ENCODE data around the gene ADAMTS8. TPM values are rescaled to one million over a fixed set of nuclear protein-coding genes. Genes with fewer than 3 reads are reported as not detected.

The ADAMTS8 gene
- total RNA-seq, 1 experiment from 2014 or later, result 0.07 TPM

DNA sequence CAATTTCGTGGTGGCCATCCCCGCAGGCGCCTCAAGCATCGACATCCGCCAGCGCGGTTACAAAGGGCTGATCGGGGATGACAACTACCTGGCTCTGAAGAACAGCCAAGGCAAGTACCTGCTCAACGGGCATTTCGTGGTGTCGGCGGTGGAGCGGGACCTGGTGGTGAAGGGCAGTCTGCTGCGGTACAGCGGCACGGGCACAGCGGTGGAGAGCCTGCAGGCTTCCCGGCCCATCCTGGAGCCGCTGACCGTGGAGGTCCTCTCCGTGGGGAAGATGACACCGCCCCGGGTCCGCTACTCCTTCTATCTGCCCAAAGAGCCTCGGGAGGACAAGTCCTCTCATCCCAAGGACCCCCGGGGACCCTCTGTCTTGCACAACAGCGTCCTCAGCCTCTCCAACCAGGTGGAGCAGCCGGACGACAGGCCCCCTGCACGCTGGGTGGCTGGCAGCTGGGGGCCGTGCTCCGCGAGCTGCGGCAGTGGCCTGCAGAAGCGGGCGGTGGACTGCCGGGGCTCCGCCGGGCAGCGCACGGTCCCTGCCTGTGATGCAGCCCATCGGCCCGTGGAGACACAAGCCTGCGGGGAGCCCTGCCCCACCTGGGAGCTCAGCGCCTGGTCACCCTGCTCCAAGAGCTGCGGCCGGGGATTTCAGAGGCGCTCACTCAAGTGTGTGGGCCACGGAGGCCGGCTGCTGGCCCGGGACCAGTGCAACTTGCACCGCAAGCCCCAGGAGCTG is 44.8 kb upstream of the ADAMTS8 start:
- H3K4me1 ChIP-seq (ENCODE audit: control insufficient read depth in 1 of 2, insufficient read depth in 2 of 2, low read length in 2 of 2), result peaks cover 4 to 8% of the 10 kb centered on the region in 2 experiments; a peak in 3 of 4 replicates
- no peak overlapping the region for H3K4me3 ChIP-seq (replicated peaks in 1 of 2; ENCODE audit: low read depth in 1 of 2, low read length in 2 of 2)
- RAD21 ChIA-PET (ENCODE audit: low non-redundant PET in 1 of 2, low total read pairs in 2 of 2, uncharacterized antibody in 2 of 2, unreplicated experiment in 2 of 2), result no interaction called here
- no peak overlapping the region for H3K27ac ChIP-seq (ENCODE audit: low read depth, low read length)
- no peak overlapping the region for H3K9ac ChIP-seq (ENCODE audit: low read length)
- CTCF ChIA-PET, result no interaction called here
- no peaks in the 10 kb centered on the region for H3K9me2 ChIP-seq (ENCODE audit: insufficient read depth)
- no peaks in the 10 kb centered on the region for H4K20me1 ChIP-seq (ENCODE audit: insufficient read depth)
- no TSS peak for BruUV-seq (replicated peaks)
- POLR2A ChIA-PET, result no interaction called here
- no peak overlapping the region for H3K4me2 ChIP-seq (ENCODE audit: low read length)
- no peaks in the 10 kb centered on the region for H3K27me3 ChIP-seq (ENCODE audit: insufficient read depth, low read length)
- no peak overlapping the region for H2AFZ ChIP-seq (ENCODE audit: low read depth, low read length, poor library complexity, severe bottlenecking)
- no peaks in the 10 kb centered on the region for H3K79me2 ChIP-seq (ENCODE audit: insufficient read depth, low read length)
- TF ChIP-seq FOSL1 (IDR thresholded peaks at IDR 0.05; ENCODE audit: low read depth), result no peak
- TF ChIP-seq EZH2phosphoT487 (IDR thresholded peaks at IDR 0.05; ENCODE audit: borderline replicate concordance), result no peak
- no peak for TF ChIP-seq ELF1 (IDR thresholded peaks at IDR 0.05; ENCODE audit: borderline replicate concordance, low read depth)
- no peak for TF ChIP-seq TCF7L2 (IDR thresholded peaks at IDR 0.05; ENCODE audit: borderline replicate concordance, extremely low read depth, insufficient read depth, insufficient read length)
- TF ChIP-seq POLR2AphosphoS5 (IDR thresholded peaks at IDR 0.05; ENCODE audit: low read depth, low read length), result no peak
- intact Hi-C loops (cut with micrococcal nuclease), result no loop called here
- no peaks in the 10 kb centered on the region for H3K36me3 ChIP-seq (ENCODE audit: control insufficient read depth in 1 of 2, insufficient read depth in 2 of 2, low read length in 2 of 2)
- DNase-seq (ENCODE audit: low read depth, low spot score) (no peak), ATAC-seq (no peak)
- no peaks in the 10 kb centered on the region for H3K9me3 ChIP-seq (ENCODE audit: control insufficient read depth in 1 of 2, insufficient read depth in 1 of 2, low read depth in 1 of 2, low read length in 2 of 2)

DNA sequence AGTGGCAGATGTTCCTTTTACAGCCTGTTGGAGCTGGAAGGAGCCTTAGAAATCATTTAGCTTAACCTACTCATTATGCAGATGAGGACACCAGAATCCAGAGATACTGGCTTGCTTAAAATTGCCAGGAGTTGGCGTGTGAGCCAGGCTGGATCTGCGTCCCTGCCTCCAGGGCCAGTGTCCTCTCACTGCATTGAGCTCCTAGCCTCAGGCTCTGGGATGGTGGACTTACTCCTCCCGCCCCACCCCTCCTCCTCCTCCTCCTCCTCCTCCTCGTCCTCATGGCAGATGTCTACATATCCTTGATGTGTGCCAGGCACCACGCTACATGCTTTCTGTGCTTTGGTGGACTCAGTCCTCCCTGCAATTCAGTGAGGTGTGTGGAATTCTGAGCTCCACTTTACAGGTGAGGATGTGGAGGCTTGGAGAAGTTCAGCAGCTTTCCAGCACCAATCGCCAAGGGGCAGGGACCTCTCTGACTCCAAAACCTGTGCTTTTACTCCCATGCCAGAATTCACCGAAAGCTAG is 44.1 kb upstream of the ADAMTS8 start:
- Histone ChIP-seq H3K27me3 (ENCODE audit: insufficient read depth, low read length) (no peaks in the 10 kb centered on the region), H4K20me1 (ENCODE audit: insufficient read depth) (no peaks in the 10 kb centered on the region), H3K36me3 (ENCODE audit: control insufficient read depth in 1 of 2, insufficient read depth in 2 of 2, low read length in 2 of 2) (no peaks in the 10 kb centered on the region), H3K79me2 (ENCODE audit: insufficient read depth, low read length) (no peaks in the 10 kb centered on the region), H3K27ac (ENCODE audit: low read depth, low read length) (no peak overlapping the region), H3K9me2 (ENCODE audit: insufficient read depth) (no peaks in the 10 kb centered on the region), H2AFZ (ENCODE audit: low read depth, low read length, poor library complexity, severe bottlenecking) (no peak overlapping the region), H3K4me2 (ENCODE audit: low read length) (no peak overlapping the region), H3K4me3 (replicated peaks in 1 of 2; ENCODE audit: low read depth in 1 of 2, low read length in 2 of 2) (no peak overlapping the region), H3K9me3 (ENCODE audit: control insufficient read depth in 1 of 2, insufficient read depth in 1 of 2, low read depth in 1 of 2, low read length in 2 of 2) (no peaks in the 10 kb centered on the region), H3K9ac (ENCODE audit: low read length) (no peak overlapping the region), H3K4me1 (ENCODE audit: control insufficient read depth in 1 of 2, insufficient read depth in 2 of 2, low read length in 2 of 2) (peaks cover 0 to 1% of the 10 kb centered on the region in 2 experiments; a peak in 1 of 4 replicates)
- ATAC-seq (no peak), DNase-seq (ENCODE audit: low read depth, low spot score) (no peak)
- no TSS peak for BruUV-seq (replicated peaks)
- intact Hi-C loops (cut with micrococcal nuclease), result no loop called here
- CTCF ChIA-PET, result no interaction called here
- POLR2A ChIA-PET, result no interaction called here
- RAD21 ChIA-PET (ENCODE audit: low non-redundant PET in 1 of 2, low total read pairs in 2 of 2, uncharacterized antibody in 2 of 2, unreplicated experiment in 2 of 2), result interaction anchor here in 1 of 2 experiments (0.5 kb wide), 1 partner anchor 24 kb away, joined by 3 read pairs; the partner anchor contains the start of gene ADAMTS15
- TF ChIP-seq ZFX (IDR thresholded peaks at IDR 0.05) (no peak), TCF7L2 (IDR thresholded peaks at IDR 0.05; ENCODE audit: borderline replicate concordance, extremely low read depth, insufficient read depth, insufficient read length) (no peak), SRF (IDR thresholded peaks at IDR 0.05; ENCODE audit: low read depth) (no peak), JUND (IDR thresholded peaks at IDR 0.05) (no peak), ELF1 (IDR thresholded peaks at IDR 0.05; ENCODE audit: borderline replicate concordance, low read depth) (no peak), RAD21 (IDR thresholded peaks at IDR 0.05; ENCODE audit: low read depth) (no peak), FOSL1 (IDR thresholded peaks at IDR 0.05; ENCODE audit: low read depth) (no peak), YY1 (IDR thresholded peaks at IDR 0.05; ENCODE audit: extremely low read depth, insufficient replicate concordance, low read depth, low read length) (no peak), POLR2AphosphoS5 (IDR thresholded peaks at IDR 0.05; ENCODE audit: low read depth, low read length) (no peak), CEBPB (IDR thresholded peaks at IDR 0.05; ENCODE audit: low read depth) (no peak), SP1 (IDR thresholded peaks at IDR 0.05; ENCODE audit: low read depth) (no peak), EZH2phosphoT487 (IDR thresholded peaks at IDR 0.05; ENCODE audit: borderline replicate concordance) (no peak), SIN3A (IDR thresholded peaks at IDR 0.05; ENCODE audit: low read depth) (no peak)
- TF ChIP-seq, protein P1, sequence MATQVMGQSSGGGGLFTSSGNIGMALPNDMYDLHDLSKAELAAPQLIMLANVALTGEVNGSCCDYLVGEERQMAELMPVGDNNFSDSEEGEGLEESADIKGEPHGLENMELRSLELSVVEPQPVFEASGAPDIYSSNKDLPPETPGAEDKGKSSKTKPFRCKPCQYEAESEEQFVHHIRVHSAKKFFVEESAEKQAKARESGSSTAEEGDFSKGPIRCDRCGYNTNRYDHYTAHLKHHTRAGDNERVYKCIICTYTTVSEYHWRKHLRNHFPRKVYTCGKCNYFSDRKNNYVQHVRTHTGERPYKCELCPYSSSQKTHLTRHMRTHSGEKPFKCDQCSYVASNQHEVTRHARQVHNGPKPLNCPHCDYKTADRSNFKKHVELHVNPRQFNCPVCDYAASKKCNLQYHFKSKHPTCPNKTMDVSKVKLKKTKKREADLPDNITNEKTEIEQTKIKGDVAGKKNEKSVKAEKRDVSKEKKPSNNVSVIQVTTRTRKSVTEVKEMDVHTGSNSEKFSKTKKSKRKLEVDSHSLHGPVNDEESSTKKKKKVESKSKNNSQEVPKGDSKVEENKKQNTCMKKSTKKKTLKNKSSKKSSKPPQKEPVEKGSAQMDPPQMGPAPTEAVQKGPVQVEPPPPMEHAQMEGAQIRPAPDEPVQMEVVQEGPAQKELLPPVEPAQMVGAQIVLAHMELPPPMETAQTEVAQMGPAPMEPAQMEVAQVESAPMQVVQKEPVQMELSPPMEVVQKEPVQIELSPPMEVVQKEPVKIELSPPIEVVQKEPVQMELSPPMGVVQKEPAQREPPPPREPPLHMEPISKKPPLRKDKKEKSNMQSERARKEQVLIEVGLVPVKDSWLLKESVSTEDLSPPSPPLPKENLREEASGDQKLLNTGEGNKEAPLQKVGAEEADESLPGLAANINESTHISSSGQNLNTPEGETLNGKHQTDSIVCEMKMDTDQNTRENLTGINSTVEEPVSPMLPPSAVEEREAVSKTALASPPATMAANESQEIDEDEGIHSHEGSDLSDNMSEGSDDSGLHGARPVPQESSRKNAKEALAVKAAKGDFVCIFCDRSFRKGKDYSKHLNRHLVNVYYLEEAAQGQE (IDR thresholded peaks at IDR 0.05; ENCODE audit: low read depth), result no peak
- TF ChIP-seq, protein P2, sequence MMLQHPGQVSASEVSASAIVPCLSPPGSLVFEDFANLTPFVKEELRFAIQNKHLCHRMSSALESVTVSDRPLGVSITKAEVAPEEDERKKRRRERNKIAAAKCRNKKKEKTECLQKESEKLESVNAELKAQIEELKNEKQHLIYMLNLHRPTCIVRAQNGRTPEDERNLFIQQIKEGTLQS (IDR thresholded peaks at IDR 0.05), result no peak
- TF ChIP-seq, protein P3, sequence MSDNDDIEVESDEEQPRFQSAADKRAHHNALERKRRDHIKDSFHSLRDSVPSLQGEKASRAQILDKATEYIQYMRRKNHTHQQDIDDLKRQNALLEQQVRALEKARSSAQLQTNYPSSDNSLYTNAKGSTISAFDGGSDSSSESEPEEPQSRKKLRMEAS (IDR thresholded peaks at IDR 0.05), result no peak

All from HCT116 (cell line).